Nephron (organoid): ENCODE measurements around the gene MGST3.
A peak's percentile ranks its signal among the peaks of the same experiment; 100 is the strongest.

Source experiments
- H3K27ac Mint-ChIP-seq, 3 experiments: 2 replicates each; pipeline ENCODE4 v1.8.0; 2020; ENCODE audit warnings: mixed read lengths in 3 of 3, mild to moderate bottlenecking in 2 of 3, moderate library complexity in 1 of 3
- H3K27me3 Mint-ChIP-seq: 2 replicates; pipeline ENCODE4 v1.8.0; 2021; ENCODE audit warnings: low read depth, mild to moderate bottlenecking, moderate library complexity, mixed read lengths
- H3K36me3 Mint-ChIP-seq: 2 replicates; pipeline ENCODE4 v1.8.0; 2020; ENCODE audit warnings: low read depth, mixed read lengths
- H3K4me1 Mint-ChIP-seq: 2 replicates; pipeline ENCODE4 v1.8.0; 2020; ENCODE audit warnings: mixed read lengths
- H3K4me3 Mint-ChIP-seq, 3 experiments: 2 replicates each; pipeline ENCODE4 v1.8.0; 2020; ENCODE audit warnings: mild to moderate bottlenecking in 3 of 3, mixed read lengths in 3 of 3, moderate library complexity in 2 of 3
- H3K9me3 Mint-ChIP-seq: 2 replicates; pipeline ENCODE4 v1.8.0; 2020; ENCODE audit warnings: mixed read lengths
- CTCF ChIP-seq, 3 experiments: fragments of 200-600 bp; sonication (generic); IDR thresholded peaks; one replicate each; pipeline ENCODE4 v1.5.0; 2021; ENCODE audit warnings: antibody characterized with exemption in 3 of 3; ENCODE audit not compliant: unreplicated experiment in 3 of 3

Gene MGST3

GRCh38 chr1:165632152-165632469 is 1.1 kb downstream of the MGST3 start:
- Mint-ChIP-seq H3K27ac (no peak overlapping the region), H3K9me3 (no peaks in the 10 kb centered on the region), H3K36me3 (no peaks in the 10 kb centered on the region), H3K27me3 (no peaks in the 10 kb centered on the region), H3K4me1 (peaks cover 26% of the 10 kb centered on the region), H3K4me3 (no peak overlapping the region)
- TF ChIP-seq CTCF (IDR thresholded peaks at IDR 0.05; ENCODE audit: unreplicated experiment in 3 of 3), result no peak

- Mint-ChIP-seq H3K27me3 (no peaks in the 10 kb centered on the region), H3K27ac (peak overlapping the region in 2 of 3 experiments; percentile 37 to 76), H3K36me3 (no peaks in the 10 kb centered on the region), H3K9me3 (no peaks in the 10 kb centered on the region), H3K4me1 (peaks cover 29% of the 10 kb centered on the region), H3K4me3 (no peak overlapping the region)
- TF ChIP-seq CTCF (IDR thresholded peaks at IDR 0.05; ENCODE audit: unreplicated experiment in 3 of 3), result no peak
These were observed 1.5 kb downstream of the MGST3 start for GRCh38 chr1:165632491-165632890.

GRCh38 chr1:165633614-165634013 is 2.6 kb downstream of the MGST3 start:
- peak overlapping the region in 2 of 3 experiments; percentile 26 to 30 for H3K4me3 Mint-ChIP-seq
- H3K27me3 Mint-ChIP-seq, result no peaks in the 10 kb centered on the region
- H3K36me3 Mint-ChIP-seq, result no peaks in the 10 kb centered on the region
- H3K4me1 Mint-ChIP-seq, result peaks cover 29% of the 10 kb centered on the region
- no peak overlapping the region for H3K27ac Mint-ChIP-seq
- no peaks in the 10 kb centered on the region for H3K9me3 Mint-ChIP-seq
- TF ChIP-seq CTCF (IDR thresholded peaks at IDR 0.05; ENCODE audit: unreplicated experiment in 3 of 3), result no peak

DNA sequence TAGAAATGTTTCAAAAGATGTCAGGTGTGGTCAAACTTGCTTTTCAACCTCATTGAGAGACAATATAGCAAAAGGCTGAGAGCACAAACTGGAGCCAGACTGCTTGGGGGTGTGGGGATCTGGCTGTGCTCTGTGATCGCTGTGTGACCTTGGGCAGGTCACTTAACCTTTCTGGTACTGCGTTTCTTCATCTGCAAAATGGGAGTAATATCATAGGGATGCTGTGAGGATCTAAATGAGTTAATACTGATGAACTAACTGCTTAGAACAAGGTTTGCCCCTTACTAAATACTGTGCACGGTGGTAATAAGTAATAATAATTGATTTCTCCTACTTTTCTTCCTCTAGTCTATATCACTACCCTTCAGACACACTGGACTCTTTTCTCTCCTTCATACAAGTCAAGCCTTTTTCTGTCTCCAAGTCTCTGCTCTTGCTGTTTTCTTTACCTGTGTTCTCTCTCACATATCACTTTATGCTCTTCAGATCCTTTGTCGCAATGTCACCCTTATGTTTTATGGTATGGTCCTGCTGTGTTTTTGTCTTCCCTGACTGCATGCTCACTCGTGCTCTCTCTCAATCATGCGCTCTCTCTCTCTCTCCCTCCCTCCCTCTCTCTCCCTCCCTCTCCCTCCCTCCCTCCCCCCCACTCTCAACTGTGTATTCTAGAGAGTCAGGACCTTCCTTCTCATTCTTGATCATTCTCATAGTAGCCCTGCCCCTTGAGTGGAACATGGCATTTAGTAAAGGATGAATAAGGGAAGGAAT is 3.3 kb downstream of the MGST3 start:
- no peaks in the 10 kb centered on the region for H3K9me3 Mint-ChIP-seq
- H3K27me3 Mint-ChIP-seq, result no peaks in the 10 kb centered on the region
- H3K4me3 Mint-ChIP-seq, result peak overlapping the region; percentile 17 to 59 (median 27)
- H3K27ac Mint-ChIP-seq, result peak overlapping the region in 1 of 3 experiments; percentile 2
- no peaks in the 10 kb centered on the region for H3K36me3 Mint-ChIP-seq
- H3K4me1 Mint-ChIP-seq, result peaks cover 25% of the 10 kb centered on the region
- no peak for TF ChIP-seq CTCF (IDR thresholded peaks at IDR 0.05; ENCODE audit: unreplicated experiment in 3 of 3)

DNA sequence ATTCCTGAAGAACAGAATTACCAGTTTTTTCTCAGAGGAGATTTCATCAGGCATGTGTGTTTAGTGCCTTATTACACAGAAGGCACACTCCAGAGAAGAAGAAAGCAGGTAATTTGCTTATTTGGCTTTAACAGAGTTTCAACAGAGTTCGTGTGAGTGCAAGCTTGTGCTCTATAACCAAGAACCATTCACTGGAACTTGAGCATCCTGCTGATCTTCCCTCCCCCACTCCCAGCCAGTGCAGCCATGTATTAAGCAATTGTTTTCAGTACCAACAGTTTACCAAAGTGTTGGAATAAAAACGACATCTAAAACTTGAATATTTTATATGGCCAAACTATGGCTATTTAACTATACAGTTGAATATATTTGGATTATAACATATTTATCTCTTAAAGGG is 4.3 kb downstream of the MGST3 start:
- Mint-ChIP-seq H3K4me3 (no peak overlapping the region), H3K27ac (peak overlapping the region in 1 of 3 experiments; percentile 8), H3K36me3 (peaks cover 4% of the 10 kb centered on the region), H3K4me1 (peaks cover 25% of the 10 kb centered on the region), H3K9me3 (no peaks in the 10 kb centered on the region), H3K27me3 (no peaks in the 10 kb centered on the region)
- no peak for TF ChIP-seq CTCF (IDR thresholded peaks at IDR 0.05; ENCODE audit: unreplicated experiment in 3 of 3)

GRCh38 chr1:165635823-165636222 is 4.8 kb downstream of the MGST3 start:
- Mint-ChIP-seq H3K9me3 (no peaks in the 10 kb centered on the region), H3K36me3 (peaks cover 4% of the 10 kb centered on the region), H3K27ac (no peak overlapping the region), H3K4me1 (peaks cover 25% of the 10 kb centered on the region), H3K27me3 (no peaks in the 10 kb centered on the region), H3K4me3 (no peak overlapping the region)
- TF ChIP-seq CTCF (IDR thresholded peaks at IDR 0.05; ENCODE audit: unreplicated experiment in 3 of 3), result no peak
